Posterior cingulate gyrus (tissue), 11 donors: ENCODE data around the gene CREB5.
A peak's percentile ranks its signal among the peaks of the same experiment; 100 is the strongest.

Source experiments
- DNase-seq, 10 donors: peaks; one replicate each; pipeline versions ENCODE4 v3.0.0 to v3.0.0-alpha.2; 2020 to 2021; ENCODE audit warnings: mixed read lengths in 3 of 10
- intact Hi-C: fragments of 100-400 bp; cut with DNase I; formaldehyde crosslinking; loops from one replicate; pipeline ENCODE4 v1.15.1; 2023

Gene CREB5

DNA sequence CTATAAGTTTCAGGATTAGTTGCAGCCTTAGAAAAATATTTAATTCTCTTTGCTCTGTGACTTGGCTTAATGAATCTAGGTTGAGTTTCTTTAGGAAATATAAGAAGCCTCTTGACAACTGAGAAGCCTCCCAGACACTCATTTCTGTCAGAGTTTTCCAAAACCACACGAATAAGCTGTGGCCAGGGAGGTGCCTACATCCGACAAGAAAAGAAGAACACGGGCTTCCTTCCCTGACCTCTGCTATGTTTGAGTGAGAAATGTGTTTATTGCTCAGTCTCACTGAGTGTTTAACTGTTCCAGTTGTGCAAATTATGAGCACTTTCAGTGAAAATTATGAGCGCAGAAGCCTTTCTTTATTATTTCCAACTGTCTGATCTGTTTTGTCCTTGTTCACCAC lies 440.8 kb downstream of the CREB5 start:
- DNase-seq, result no peak
- intact Hi-C loops, result loop anchor here (5.0 kb wide), 4 partner anchors 41 to 236 kb away; no protein-coding TSS in a partner anchor

- DNase-seq, result peak; percentile 77 to 98 (median 85)
- intact Hi-C loops, result loop anchor here (2.0 to 5.0 kb wide), 6 partner anchors 42 to 555 kb away; no protein-coding TSS in a partner anchor
These were observed 441.8 kb downstream of the CREB5 start for GRCh38 chr7:28853834-28854749.

DNA sequence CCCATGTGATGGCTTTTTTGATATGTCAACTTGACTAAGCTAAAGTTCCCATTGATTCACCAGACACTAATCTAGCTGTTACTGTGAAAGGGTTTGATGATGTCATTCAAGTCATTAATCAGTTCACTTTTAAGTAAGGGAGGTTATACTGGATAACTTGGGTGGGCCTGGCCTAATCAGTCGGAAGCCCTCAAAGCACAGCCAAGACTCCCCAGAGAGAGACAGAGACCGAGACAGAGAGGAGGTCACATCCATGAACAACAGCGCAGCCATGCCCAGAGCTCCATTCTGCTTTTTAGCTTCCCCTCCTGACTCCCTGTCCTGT lies 442.4 kb downstream of the CREB5 start:
- intact Hi-C loops, result loop anchor here (2.0 to 5.0 kb wide), 6 partner anchors 42 to 556 kb away; no protein-coding TSS in a partner anchor

GRCh38 chr7:28855538-28856217 lies 443.4 kb downstream of the CREB5 start:
- no peak for DNase-seq

More for the DNA sequence above, 442.4 kb downstream of the CREB5 start:
- no peak for DNase-seq

DNA sequence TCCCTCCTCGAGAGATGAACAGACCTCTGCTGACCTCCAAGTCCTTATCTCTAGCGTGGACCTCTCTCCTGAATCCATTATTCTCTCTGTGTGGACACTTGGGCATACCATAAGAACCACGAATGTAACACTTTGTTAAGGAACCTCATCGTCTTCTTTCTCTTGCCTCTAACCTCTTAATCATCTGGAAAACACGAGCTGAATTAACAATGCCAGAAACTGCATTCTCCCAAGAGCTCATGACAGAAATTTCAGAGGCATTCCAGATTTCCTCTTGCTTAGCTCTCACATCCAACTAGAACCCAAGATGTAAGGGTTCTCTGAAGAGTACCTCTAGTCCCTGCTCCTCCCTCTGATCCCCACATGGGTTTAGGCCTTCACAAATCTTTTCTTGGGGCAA lies 444.3 kb downstream of the CREB5 start:
- no peak for DNase-seq
- intact Hi-C loops, result no loop called here

More at GRCh38 chr7:28855538-28856217, 443.4 kb downstream of the CREB5 start:
- intact Hi-C loops, result loop anchor here (2.0 kb wide), 2 partner anchors 465 to 557 kb away; no protein-coding TSS in a partner anchor

DNA sequence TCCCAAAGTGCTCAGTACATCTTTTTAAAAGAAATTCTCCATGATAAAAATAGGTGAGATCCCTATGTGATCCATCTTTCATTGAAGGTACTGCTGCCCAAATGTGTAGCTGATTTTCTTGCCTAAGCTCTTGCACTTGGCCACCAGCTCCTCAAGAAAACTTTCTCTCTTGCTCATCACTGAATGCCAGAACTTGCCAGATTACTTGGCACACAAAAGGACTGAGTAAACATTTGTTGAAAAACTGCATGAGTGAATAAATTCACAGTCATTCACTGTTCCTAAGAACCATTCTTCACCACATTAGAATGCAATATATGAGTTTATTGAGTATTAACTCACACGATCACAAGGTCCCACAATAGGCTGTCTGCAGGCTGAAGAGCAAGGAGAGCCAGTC lies 445.9 kb downstream of the CREB5 start:
- DNase-seq, result no peak
- intact Hi-C loops, result no loop called here

DNA sequence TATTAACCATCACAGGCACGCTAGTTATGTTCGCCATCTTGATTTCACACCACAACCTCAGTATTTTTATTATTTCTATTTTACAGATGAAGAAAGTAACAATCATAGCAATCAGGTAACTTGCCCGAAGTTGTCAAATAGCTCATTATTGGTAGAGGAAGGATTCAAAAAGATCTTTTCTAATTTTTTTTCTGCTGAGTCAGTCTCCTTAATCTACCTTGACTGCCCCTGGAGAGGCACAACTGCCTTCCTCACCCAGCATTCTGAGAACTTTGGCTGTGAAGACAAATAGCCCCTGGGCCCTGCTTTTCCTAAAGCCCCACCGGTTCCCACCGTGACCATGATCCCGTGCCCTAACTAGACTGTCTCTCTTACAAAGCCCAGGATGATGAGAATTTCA lies 446.6 kb downstream of the CREB5 start:
- intact Hi-C loops, result no loop called here

GRCh38 chr7:28861825-28862224 lies 449.5 kb downstream of the CREB5 start:
- intact Hi-C loops, result no loop called here
- DNase-seq, result no peak

More for the DNA sequence above, 446.6 kb downstream of the CREB5 start:
- no peak for DNase-seq

DNA sequence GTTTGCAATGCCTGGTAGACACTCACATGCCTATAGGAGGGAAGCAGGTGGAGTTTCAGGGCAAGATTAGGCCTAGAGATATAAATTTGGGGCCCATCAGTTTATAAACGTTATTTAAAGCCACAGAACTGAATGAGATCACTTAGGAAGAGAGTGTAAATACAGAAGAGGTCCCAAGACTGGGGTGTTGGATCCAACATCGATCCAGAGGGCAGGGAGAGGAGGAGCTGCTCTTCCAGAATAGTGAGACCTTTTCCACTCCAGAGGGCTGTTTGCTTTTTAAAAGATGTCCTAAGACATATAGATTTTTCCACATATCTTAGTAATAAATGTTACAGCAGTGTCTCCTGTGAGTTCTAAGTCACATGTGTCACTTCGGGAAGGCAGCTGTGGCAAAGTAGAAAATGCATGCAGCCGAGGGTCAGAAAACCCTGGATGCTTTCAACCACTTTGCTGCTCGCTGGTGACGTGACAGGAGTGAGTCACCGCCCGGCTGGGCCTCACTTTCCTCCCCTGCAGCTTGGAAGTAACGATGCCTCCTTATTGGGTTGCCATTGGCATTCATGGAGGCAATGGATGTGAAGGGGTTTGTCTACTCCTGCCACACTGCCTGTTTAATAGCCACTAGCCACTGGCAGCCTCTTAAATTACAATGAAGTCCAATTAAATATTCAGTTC lies 450.4 kb downstream of the CREB5 start:
- intact Hi-C loops, result no loop called here

GRCh38 chr7:28865601-28866144 lies 453.4 kb downstream of the CREB5 start:
- DNase-seq, result no peak
- intact Hi-C loops, result no loop called here

More for the DNA sequence above, 450.4 kb downstream of the CREB5 start:
- DNase-seq, result peak in 1 of 10 donors; percentile 75

DNA sequence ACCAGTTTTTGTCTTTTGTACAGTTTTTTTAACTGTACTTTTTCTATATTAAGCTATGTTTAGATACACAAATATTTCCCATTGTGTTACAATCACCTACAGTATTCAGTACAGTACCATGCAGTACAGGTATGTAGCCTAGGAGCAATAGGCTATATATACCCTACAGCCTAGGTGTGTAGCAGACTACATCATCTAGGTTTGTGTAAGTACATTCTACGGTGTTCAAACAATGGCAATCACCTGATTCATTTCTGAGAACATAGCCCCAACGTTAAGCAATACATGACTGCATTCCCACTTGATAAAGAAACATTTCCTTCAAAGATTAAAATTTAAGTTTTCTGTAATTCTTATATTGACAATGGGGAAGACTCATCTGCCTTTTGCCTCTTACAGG lies 456.4 kb downstream of the CREB5 start:
- intact Hi-C loops, result no loop called here
- no peak for DNase-seq

GRCh38 chr7:28871077-28871476 lies 458.8 kb downstream of the CREB5 start:
- DNase-seq, result no peak
- intact Hi-C loops, result no loop called here

- DNase-seq, result no peak
- intact Hi-C loops, result no loop called here
These were observed 459.3 kb downstream of the CREB5 start for GRCh38 chr7:28871631-28872030.

GRCh38 chr7:28872226-28872625 lies 459.9 kb downstream of the CREB5 start:
- no peak for DNase-seq
- intact Hi-C loops, result no loop called here

DNA sequence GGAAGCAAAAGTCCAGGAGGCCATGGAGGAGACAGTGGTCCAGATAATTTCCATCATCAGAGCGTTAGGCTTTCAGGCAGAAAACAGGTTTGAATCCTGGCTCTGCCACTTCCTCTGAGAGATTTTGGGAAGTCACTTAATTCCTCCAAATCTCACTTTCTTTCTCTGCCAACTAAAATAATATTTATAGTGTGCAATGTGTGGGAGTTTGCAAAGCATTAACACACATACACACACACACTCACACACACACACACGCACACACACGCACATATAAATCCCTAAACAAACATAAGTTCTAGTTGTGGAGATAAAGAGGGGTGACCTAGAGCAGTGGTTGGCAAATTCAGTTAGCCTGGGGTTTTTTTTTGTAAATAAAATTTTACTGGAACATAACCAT lies 461.0 kb downstream of the CREB5 start:
- intact Hi-C loops, result no loop called here
- DNase-seq, result no peak

- intact Hi-C loops, result no loop called here
- no peak for DNase-seq
These were observed 461.7 kb downstream of the CREB5 start for GRCh38 chr7:28874001-28874400.
